Liver (tissue), 9 donors: Measurements from ENCODE around the gene AKR1A1. TPM values are rescaled to one million over a fixed set of nuclear protein-coding genes. Genes with fewer than 3 reads are reported as not detected.
A peak's percentile ranks its signal among the peaks of the same experiment; 100 is the strongest.

Experiments used
- DNase-seq: peaks from one replicate; pipeline ENCODE4 v3.0.0-alpha.2; 2017; ENCODE audit warnings: low spot score
- H3K27ac ChIP-seq, 2 donors: one replicate each; pipeline ENCODE4 v1.7.0; 2013; ENCODE audit warnings: inconsistent platforms in 2 of 2, low read length in 2 of 2, control low read depth in 1 of 2, low read depth in 1 of 2, mild to moderate bottlenecking in 1 of 2
- H3K27me3 ChIP-seq, 4 donors: one replicate each; pipeline versions ENCODE4 v1.6.1 to v1.7.0; 2013; ENCODE audit warnings: low read length in 3 of 4, inconsistent platforms in 1 of 4, mild to moderate bottlenecking in 1 of 4, moderate library complexity in 1 of 4; ENCODE audit not compliant: control insufficient read depth in 4 of 4, insufficient read depth in 4 of 4
- H3K36me3 ChIP-seq, 4 donors: one replicate each; pipeline versions ENCODE4 v1.6.1 to v1.7.0; 2013; ENCODE audit warnings: low read length in 3 of 4, mild to moderate bottlenecking in 3 of 4, low read depth in 1 of 4, moderate library complexity in 1 of 4; ENCODE audit not compliant: control insufficient read depth in 4 of 4, insufficient read depth in 3 of 4
- H3K4me1 ChIP-seq, 4 donors: one replicate each; pipeline versions ENCODE4 v1.6.1 to v1.7.0; 2013; ENCODE audit warnings: low read length in 3 of 4, mild to moderate bottlenecking in 3 of 4, moderate library complexity in 1 of 4; ENCODE audit not compliant: control insufficient read depth in 4 of 4, insufficient read depth in 4 of 4
- H3K4me3 ChIP-seq, 3 donors: one replicate each; pipeline versions ENCODE4 v1.6.1 to v1.7.0; 2013; ENCODE audit warnings: low read length in 3 of 3, control low read depth in 1 of 3, low read depth in 1 of 3, mild to moderate bottlenecking in 1 of 3
- H3K9ac ChIP-seq, 2 donors: one replicate each; pipeline ENCODE4 v1.7.0; 2013; ENCODE audit warnings: low read length in 2 of 2, mild to moderate bottlenecking in 2 of 2, moderate library complexity in 2 of 2, control low read depth in 1 of 2, low read depth in 1 of 2
- H3K9me3 ChIP-seq, 4 donors: one replicate each; pipeline versions ENCODE4 v1.6.1 to v1.7.0; 2013; ENCODE audit warnings: low read length in 3 of 4; ENCODE audit not compliant: control insufficient read depth in 4 of 4
- FOXA1 ChIP-seq: IDR thresholded peaks from 2 replicates; pipeline ENCODE4 v1.6.1; 2016; ENCODE audit warnings: antibody characterized with exemption
- HNF4A ChIP-seq, 2 donors: conservative IDR thresholded peaks; 2 replicates each; pipeline ENCODE4 v1.6.1; 2016; ENCODE audit warnings: antibody characterized with exemption in 2 of 2, mild to moderate bottlenecking in 2 of 2
- HNF4G ChIP-seq: IDR thresholded peaks from 2 replicates; pipeline ENCODE4 v1.6.1; 2016; ENCODE audit warnings: antibody characterized with exemption
- JUND ChIP-seq, 2 donors: IDR thresholded peaks; 2 replicates each; pipeline ENCODE4 v1.6.1; 2016; ENCODE audit warnings: antibody characterized with exemption in 2 of 2
- NR2F2 ChIP-seq: IDR thresholded peaks from 2 replicates; pipeline ENCODE4 v1.6.1; 2016; ENCODE audit warnings: antibody characterized with exemption
- RAD21 ChIP-seq, 2 donors: IDR thresholded peaks; 2 replicates each; pipeline ENCODE4 v1.6.1; 2016; ENCODE audit warnings: antibody characterized with exemption in 2 of 2, mild to moderate bottlenecking in 2 of 2
- REST ChIP-seq: IDR thresholded peaks from 2 replicates; pipeline ENCODE4 v1.6.1; 2016; ENCODE audit warnings: antibody characterized with exemption, mild to moderate bottlenecking
- RXRA ChIP-seq, 2 donors: IDR thresholded peaks; 2 replicates each; pipeline ENCODE4 v1.6.1; 2017 to 2018; ENCODE audit warnings: antibody characterized with exemption in 2 of 2, mild to moderate bottlenecking in 1 of 2
- SP1 ChIP-seq: IDR thresholded peaks from 2 replicates; pipeline ENCODE4 v1.6.1; 2018; ENCODE audit warnings: antibody characterized with exemption, mild to moderate bottlenecking
- YY1 ChIP-seq: IDR thresholded peaks from 2 replicates; pipeline ENCODE4 v1.6.1; 2016; ENCODE audit warnings: antibody characterized with exemption, mild to moderate bottlenecking
- WGBS: extraction: QIAGEN DNeasy Blood & Tissue Kit; methylation state at CpG from one replicate; pipeline ENCODE4 v1.1.7; 2013; 5-methylcytosine and 5-hydroxymethylcytosine counted together
- polyA plus RNA-seq, 2 donors: library from polyadenylated mRNA; stranded (reverse) in 1 of 2; unstranded in 1 of 2; fragments of 200-250 nt in 1 of 2; fragments of >200 nt in 1 of 2; fragmentation: Nextera tagmentation in 1 of 2; extraction: Ambion mirVana in 1 of 2; gene quantifications; one replicate each; pipeline versions ENCODE4 v1.2.1 to v1.2.3, GENCODE V29; 2013 to 2015
- total RNA-seq, 2 donors: library from RNA; depleted of rRNA; stranded (reverse); fragments of >200 nt; gene quantifications; one replicate each; pipeline ENCODE4 v1.2.3, GENCODE V29; 2014
- TF ChIP-seq, protein P1 (sequence below): IDR thresholded peaks from 2 replicates; pipeline ENCODE4 v1.6.1; 2016; ENCODE audit warnings: antibody characterized with exemption
- TF ChIP-seq, protein P2 (sequence below): fragments of 150-350 bp; IDR thresholded peaks from 2 replicates; pipeline ENCODE4 v1.5.1; 2017; ENCODE audit warnings: improper control_type of control experiment, low read depth, low read length; ENCODE audit not compliant: missing input control
- donor health status: healthy.
- donor health status: healthy.
- donor health status: healthy.
- donor health status: healthy.
- donor health status: healthy.

The AKR1A1 gene
- total and polyA plus RNA-seq, 4 donors, result 86.3 to 253 (median 218) TPM

DNA sequence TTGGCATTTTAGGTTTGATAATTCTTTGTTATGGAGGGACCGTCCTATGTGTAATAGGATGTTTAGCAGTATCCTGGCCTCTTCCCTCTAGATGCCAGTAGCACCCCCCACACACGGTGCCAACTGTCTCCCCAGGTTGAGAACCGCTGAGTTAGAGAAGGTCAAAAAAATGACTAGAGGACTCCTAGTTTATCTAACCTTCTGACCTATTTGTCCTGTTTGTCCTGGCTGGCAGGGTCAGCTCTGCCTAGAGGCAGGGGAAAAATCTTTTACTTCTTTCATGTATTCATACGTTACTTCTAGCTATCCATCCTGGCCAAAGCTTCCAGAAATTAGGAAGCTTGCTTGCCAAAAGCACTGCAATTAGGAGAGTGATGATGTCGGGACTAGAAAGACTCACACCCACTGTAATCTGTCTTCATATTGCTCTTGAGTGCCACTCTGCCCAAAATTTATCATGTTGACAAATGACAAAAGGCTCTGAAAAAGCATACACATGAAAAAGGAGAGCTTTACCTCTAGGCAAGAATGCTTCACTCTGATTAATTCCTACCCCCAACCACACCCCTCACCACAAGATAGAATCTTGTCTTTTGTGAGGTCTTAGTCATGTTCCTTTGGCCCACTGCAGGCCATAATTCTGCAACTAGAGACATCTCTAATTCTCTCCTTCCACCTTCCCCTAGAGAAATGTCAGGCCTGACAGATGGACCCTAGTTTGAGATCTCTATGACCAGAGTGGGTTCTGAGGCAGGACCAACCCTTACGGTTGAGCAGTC lies 14.4 kb upstream of the AKR1A1 start:
- Histone ChIP-seq H3K9ac (no peak overlapping the region), H3K27me3 (no peaks in the 10 kb centered on the region), H3K4me3 (no peak overlapping the region), H3K9me3 (no peaks in the 10 kb centered on the region), H3K36me3 (no peaks in the 10 kb centered on the region), H3K27ac (no peak overlapping the region), H3K4me1 (peaks cover 0 to 16% (median 14%) of the 10 kb centered on the region in 4 donors)
- no peak for DNase-seq
- TF ChIP-seq JUND (IDR thresholded peaks at IDR 0.05), result no peak
- TF ChIP-seq RXRA (IDR thresholded peaks at IDR 0.05), result peak; percentile 65 to 93
- no peak for TF ChIP-seq RAD21 (IDR thresholded peaks at IDR 0.05)
- TF ChIP-seq REST, result no peak
- TF ChIP-seq, protein P1, sequence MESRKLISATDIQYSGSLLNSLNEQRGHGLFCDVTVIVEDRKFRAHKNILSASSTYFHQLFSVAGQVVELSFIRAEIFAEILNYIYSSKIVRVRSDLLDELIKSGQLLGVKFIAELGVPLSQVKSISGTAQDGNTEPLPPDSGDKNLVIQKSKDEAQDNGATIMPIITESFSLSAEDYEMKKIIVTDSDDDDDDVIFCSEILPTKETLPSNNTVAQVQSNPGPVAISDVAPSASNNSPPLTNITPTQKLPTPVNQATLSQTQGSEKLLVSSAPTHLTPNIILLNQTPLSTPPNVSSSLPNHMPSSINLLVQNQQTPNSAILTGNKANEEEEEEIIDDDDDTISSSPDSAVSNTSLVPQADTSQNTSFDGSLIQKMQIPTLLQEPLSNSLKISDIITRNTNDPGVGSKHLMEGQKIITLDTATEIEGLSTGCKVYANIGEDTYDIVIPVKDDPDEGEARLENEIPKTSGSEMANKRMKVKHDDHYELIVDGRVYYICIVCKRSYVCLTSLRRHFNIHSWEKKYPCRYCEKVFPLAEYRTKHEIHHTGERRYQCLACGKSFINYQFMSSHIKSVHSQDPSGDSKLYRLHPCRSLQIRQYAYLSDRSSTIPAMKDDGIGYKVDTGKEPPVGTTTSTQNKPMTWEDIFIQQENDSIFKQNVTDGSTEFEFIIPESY, result no peak
- no peak for TF ChIP-seq YY1
- TF ChIP-seq SP1, result peak; percentile 33
- TF ChIP-seq NR2F2, result peak; percentile 96
- TF ChIP-seq HNF4G, result peak; percentile 19
- peak; percentile 53 to 89 for TF ChIP-seq HNF4A (conservative IDR thresholded peaks at IDR 0.05)
- WGBS, result 42% methylated on average over 6 of the region's 6 CpGs

GRCh38 chr1:45536886-45537285 lies 13.7 kb upstream of the AKR1A1 start:
- WGBS, result 78% methylated on average over 4 of the region's 4 CpGs
- H3K36me3 ChIP-seq, result no peaks in the 10 kb centered on the region
- TF ChIP-seq, protein P2, sequence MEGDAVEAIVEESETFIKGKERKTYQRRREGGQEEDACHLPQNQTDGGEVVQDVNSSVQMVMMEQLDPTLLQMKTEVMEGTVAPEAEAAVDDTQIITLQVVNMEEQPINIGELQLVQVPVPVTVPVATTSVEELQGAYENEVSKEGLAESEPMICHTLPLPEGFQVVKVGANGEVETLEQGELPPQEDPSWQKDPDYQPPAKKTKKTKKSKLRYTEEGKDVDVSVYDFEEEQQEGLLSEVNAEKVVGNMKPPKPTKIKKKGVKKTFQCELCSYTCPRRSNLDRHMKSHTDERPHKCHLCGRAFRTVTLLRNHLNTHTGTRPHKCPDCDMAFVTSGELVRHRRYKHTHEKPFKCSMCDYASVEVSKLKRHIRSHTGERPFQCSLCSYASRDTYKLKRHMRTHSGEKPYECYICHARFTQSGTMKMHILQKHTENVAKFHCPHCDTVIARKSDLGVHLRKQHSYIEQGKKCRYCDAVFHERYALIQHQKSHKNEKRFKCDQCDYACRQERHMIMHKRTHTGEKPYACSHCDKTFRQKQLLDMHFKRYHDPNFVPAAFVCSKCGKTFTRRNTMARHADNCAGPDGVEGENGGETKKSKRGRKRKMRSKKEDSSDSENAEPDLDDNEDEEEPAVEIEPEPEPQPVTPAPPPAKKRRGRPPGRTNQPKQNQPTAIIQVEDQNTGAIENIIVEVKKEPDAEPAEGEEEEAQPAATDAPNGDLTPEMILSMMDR, result no peak
- TF ChIP-seq FOXA1, result no peak
- TF ChIP-seq YY1, result no peak
- TF ChIP-seq RXRA (IDR thresholded peaks at IDR 0.05), result no peak
- TF ChIP-seq NR2F2, result no peak
- TF ChIP-seq JUND (IDR thresholded peaks at IDR 0.05), result no peak
- no peak for TF ChIP-seq RAD21 (IDR thresholded peaks at IDR 0.05)
- peaks cover 0 to 19% (median 16%) of the 10 kb centered on the region in 4 donors for H3K4me1 ChIP-seq
- H3K4me3 ChIP-seq, result no peak overlapping the region
- H3K9me3 ChIP-seq, result no peaks in the 10 kb centered on the region
- DNase-seq, result no peak
- no peak overlapping the region for H3K9ac ChIP-seq
- H3K27ac ChIP-seq, result no peak overlapping the region
- H3K27me3 ChIP-seq, result no peaks in the 10 kb centered on the region
